MG63 (cell line): ENCODE measurements around the gene GJB6. TPM values are rescaled to one million over a fixed set of nuclear protein-coding genes. Genes with fewer than 3 reads are reported as not detected.

Experiments
- DNase-seq: peaks from one replicate; pipeline ENCODE4 v3.0.0-alpha.2; 2020
- H3K27me3 ChIP-seq: fragments of 250-450 bp; sonication (Bioruptor Pico); 2 replicates; pipeline ENCODE4 v1.5.1; 2020; ENCODE audit warnings: mild to moderate bottlenecking, moderate library complexity
- H3K36me3 ChIP-seq: fragments of 250-450 bp; sonication (Bioruptor Pico); 2 replicates; pipeline ENCODE4 v1.5.1; 2020; ENCODE audit warnings: mild to moderate bottlenecking, moderate library complexity
- H3K4me3 ChIP-seq: fragments of 250-450 bp; sonication (Bioruptor Pico); 2 replicates; pipeline ENCODE4 v1.5.1; 2020; ENCODE audit warnings: mild to moderate bottlenecking, moderate library complexity
- H3K9me3 ChIP-seq: fragments of 250-450 bp; sonication (Bioruptor Pico); 2 replicates; pipeline ENCODE4 v1.5.1; 2020; ENCODE audit warnings: mild to moderate bottlenecking, moderate library complexity
- total RNA-seq: library from RNA; depleted of rRNA; stranded (reverse); fragments of >200 nt; shearing (Covaris generic); gene quantifications from 2 replicates; pipeline ENCODE4 v1.2.3, GENCODE V29; 2014; ENCODE audit warnings: low replicate concordance

The GJB6 gene
- total RNA-seq, 1 experiment from 2014 or later, result not detected

DNA sequence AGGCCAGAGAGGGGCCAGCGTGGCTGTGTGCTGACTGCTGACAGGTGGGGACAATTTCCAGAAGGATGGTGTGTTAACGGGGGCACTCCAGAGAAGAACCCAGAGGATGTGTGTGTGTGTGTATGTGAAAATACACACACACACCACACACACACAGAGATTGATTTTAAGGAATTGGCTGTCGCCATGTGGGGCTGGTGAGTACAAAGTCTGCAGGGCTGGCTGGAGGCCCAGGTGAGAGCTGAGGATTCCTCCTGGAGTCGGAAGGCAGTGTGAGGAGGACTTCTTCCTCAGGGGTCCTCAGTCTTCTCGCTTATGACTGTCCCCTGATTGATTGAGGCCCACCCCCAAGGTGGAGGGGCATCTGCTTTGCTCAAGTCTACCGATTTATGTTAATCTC is 7.6 kb upstream of the GJB6 start:
- Histone ChIP-seq H3K4me3 (no peak overlapping the region), H3K9me3 (no peaks in the 10 kb centered on the region), H3K27me3 (no peaks in the 10 kb centered on the region), H3K36me3 (no peaks in the 10 kb centered on the region)
- no peak for DNase-seq

- Histone ChIP-seq H3K36me3 (no peaks in the 10 kb centered on the region), H3K27me3 (no peaks in the 10 kb centered on the region; the same call in none of the 2 replicates), H3K4me3 (no peak overlapping the region), H3K9me3 (no peaks in the 10 kb centered on the region)
- DNase-seq, result no peak
Measured at GRCh38 chr13:20232556-20233277, 598 bp upstream of the GJB6 start.

DNA sequence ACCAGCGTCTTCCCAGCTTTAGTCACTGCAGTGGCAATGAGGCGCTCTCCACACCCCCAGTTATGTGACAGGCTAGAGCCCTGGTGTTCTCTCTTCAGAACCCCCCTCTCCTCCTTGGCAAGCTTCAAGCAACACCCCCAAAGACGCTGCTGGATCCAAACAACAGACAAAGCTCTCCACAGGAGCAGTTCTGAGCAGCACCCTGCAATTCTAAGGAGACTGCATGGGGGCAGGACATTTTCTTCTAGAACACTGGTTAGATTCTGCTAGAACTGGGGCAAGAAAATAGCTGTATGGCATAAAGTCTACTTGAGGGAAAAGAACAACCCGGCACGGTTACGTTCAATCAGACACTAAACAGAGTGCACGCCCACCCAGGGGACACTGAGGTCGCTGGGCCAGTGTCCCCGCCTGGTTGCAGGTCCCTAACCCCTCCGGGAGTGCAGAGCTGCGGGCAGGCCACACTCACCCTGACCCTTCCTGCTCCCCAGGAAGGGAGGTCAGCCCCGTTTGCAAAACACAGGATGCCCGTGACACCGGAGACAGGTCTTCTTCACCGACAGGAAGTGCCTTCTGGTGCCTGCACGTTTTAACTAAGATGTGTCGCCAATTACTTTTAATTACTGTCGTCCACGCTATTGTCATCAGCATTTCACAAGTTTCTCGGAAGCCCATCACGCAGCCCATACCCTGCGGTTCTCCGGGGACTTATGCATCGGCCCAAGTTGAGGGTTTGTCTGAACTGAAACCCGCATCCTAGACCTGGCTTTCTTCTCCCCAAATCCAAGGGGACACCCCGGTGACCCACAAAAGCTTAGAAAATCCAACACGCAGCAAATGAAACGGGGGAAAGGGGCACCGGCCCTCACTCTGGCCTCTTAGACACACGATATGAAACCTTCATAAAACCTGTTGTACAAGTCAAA is 943 bp downstream of the GJB6 start:
- Histone ChIP-seq H3K36me3 (no peaks in the 10 kb centered on the region), H3K9me3 (no peaks in the 10 kb centered on the region), H3K27me3 (no peaks in the 10 kb centered on the region; the same call in none of the 2 replicates), H3K4me3 (no peak overlapping the region)
- DNase-seq, result no peak

GRCh38 chr13:20227730-20228129 is 4.4 kb downstream of the GJB6 start:
- no peaks in the 10 kb centered on the region; the same call in none of the 2 replicates for H3K27me3 ChIP-seq
- H3K9me3 ChIP-seq, result no peaks in the 10 kb centered on the region
- H3K4me3 ChIP-seq, result no peak overlapping the region
- no peaks in the 10 kb centered on the region for H3K36me3 ChIP-seq
- DNase-seq, result no peak

GRCh38 chr13:20227288-20227687 is 4.8 kb downstream of the GJB6 start:
- no peak for DNase-seq
- Histone ChIP-seq H3K27me3 (no peaks in the 10 kb centered on the region; the same call in none of the 2 replicates), H3K9me3 (no peaks in the 10 kb centered on the region), H3K36me3 (no peaks in the 10 kb centered on the region), H3K4me3 (no peak overlapping the region)

DNA sequence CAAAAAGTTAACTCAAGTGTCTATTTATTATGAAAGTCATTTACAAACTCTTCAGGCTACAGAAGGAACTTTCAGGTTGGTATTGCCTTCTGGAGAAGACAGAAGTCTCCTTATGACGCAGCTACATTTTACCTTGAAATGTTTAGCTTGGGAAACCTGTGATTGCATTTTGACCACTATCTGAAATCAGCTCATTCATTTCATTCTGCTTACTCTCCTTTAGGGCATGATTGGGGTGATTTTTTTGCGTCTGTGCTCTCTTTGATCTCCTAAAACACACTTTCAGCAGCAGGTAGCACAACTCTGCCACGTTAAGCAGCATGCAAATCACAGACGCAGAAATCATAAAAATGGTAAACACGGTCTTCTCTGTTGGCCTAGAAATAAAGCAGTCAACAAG is 9.6 kb downstream of the GJB6 start:
- Histone ChIP-seq H3K4me3 (no peak overlapping the region), H3K36me3 (no peaks in the 10 kb centered on the region), H3K9me3 (no peaks in the 10 kb centered on the region), H3K27me3 (no peaks in the 10 kb centered on the region)
- DNase-seq, result no peak

DNA sequence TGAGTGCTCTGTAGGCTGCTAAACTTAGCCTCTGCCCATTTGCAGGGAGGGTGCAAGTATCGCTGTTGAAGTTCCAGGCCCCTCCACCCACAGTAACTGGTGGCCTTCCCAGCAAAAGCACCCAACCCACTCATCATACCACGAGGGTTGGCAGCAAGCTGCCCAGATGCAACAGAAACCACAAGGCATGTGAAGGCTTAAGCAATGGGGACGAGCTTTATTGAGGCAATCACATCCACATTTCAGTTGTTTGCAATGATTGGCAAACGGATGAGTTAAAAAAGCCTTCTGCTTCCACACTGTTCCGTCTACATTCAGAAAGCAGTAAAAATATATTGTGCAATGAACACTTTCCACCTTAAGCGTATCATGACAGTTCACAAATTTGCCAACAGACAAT is 10.3 kb downstream of the GJB6 start:
- no peaks in the 10 kb centered on the region for H3K9me3 ChIP-seq
- DNase-seq, result no peak
- H3K36me3 ChIP-seq, result no peaks in the 10 kb centered on the region
- H3K4me3 ChIP-seq, result no peak overlapping the region
- no peaks in the 10 kb centered on the region for H3K27me3 ChIP-seq

DNA sequence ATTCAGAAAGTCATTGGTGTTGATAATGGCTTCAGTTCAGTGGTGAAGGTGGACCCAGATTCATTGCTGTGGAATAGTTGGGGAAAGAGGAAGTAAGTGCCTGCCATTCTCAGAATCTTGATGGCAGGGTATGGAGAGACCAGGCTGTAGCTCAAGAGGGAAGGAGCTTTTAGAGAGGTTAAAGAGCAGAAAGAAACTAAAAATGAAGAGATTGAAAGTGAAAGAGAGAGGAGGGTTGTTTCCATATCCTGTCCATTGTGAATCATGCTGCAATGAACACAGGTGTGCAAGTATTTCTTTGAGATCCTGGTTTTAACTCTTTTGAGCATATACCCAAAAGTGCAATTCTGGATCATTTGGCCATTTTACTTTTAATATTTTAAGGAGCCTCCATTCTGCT is 12.5 kb downstream of the GJB6 start:
- no peaks in the 10 kb centered on the region for H3K36me3 ChIP-seq
- no peak for DNase-seq
- H3K9me3 ChIP-seq, result no peaks in the 10 kb centered on the region
- H3K4me3 ChIP-seq, result no peak overlapping the region
- peaks cover 10% of the 10 kb centered on the region for H3K27me3 ChIP-seq

DNA sequence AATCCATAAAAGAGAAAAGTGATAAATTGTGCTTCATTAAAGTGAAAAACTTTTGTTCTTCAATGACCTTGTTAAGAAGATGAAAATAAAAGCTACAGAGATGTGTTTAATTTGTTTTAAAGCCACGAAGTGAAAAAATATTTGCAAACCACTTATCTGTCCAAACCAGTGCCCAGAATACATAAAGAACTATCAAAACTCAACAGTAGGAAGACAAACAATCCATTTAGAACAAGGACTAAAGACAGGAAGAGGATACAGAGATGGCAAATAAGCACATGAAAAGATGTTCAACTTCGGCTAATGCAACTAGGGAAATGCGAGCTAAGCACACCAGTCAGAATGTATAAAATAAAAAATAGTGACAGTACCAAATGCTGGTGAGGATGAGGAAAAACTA is 15.0 kb downstream of the GJB6 start:
- DNase-seq, result no peak
- Histone ChIP-seq H3K9me3 (no peaks in the 10 kb centered on the region), H3K27me3 (peaks cover 10% of the 10 kb centered on the region), H3K36me3 (no peaks in the 10 kb centered on the region), H3K4me3 (no peak overlapping the region)

DNA sequence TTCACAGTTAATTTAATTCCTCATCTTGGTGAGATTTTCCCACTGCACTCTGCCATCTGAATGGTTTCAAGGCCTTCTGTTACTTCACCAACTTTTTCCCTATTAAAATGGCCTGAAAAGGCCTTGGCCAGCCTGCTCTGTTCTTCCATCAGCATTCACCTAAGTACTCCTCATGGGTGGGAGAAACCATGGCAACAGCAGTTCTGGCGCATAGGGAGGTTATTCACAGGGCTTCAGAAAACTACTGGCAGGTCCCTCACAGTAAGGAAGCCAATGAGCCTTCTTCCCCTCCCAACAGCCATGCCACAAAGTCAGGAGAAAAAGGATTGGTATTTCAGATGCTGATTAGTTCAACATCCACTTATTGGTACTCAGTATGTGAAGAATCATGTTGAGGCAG is 22.2 kb downstream of the GJB6 start:
- H3K27me3 ChIP-seq, result peaks cover 2% of the 10 kb centered on the region; the same call in 1 of the 2 replicates

DNA sequence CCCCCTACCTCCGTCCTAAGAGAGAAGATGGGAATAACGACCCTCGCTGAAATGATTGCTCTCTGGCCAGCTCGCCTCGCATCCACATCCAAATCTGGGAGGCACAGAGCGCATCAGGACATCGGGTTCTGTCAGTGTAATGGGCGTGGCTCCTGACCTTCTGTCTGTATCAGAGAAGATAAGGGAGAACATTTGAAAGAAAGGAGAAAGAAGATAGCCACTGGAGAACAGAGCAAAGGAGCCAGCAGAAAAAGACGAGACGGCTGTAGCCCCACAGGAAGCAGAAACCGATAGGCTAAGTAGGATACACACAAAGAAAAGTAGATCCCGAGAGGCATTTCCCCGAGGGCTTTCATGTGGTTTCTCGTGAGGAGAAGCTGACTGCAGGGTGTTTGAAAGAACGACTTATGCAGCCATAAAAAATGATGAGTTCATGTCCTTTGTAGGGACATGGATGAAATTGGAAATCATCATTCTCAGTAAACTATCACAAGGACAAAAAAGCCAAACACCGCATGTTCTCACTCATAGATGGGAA is 25.4 kb downstream of the GJB6 start:
- Histone ChIP-seq H3K9me3 (peaks cover 4% of the 10 kb centered on the region; the same call in 1 of the 2 replicates), H3K4me3 (no peak overlapping the region), H3K36me3 (no peaks in the 10 kb centered on the region), H3K27me3 (no peaks in the 10 kb centered on the region)
- no peak for DNase-seq

More for the DNA sequence above, 22.2 kb downstream of the GJB6 start:
- H3K36me3 ChIP-seq, result no peaks in the 10 kb centered on the region
- DNase-seq, result no peak
- no peaks in the 10 kb centered on the region for H3K9me3 ChIP-seq
- H3K4me3 ChIP-seq, result no peak overlapping the region

DNA sequence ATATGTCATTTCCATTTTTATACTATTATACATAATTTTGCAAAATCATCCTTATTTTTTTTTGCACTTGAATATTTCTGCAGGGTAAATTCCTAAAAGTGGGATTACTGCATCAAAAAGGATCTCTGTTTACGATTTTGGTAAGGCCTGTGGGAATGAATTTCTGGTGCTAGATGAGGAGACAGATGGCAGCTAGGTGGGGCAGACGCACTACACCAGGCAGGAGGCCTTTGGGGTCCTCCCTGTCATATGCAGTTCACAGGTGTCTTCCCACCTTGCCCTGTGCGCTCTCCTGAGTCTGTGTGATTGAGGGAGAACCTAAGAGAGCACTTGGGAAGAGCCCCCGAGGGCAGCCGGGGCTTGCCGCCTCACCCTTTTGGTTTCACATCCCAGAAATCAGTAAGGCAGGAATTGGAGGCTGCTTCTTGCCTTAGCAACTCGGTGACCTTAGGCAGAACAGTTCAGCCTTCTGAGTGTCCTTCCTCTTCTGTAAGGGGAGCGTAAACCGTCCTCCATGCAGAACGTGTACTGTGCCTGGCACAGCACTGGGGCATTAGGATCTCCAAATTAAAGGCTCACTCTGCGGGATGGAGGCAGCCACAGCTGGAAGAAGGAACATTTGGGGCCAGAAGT is 25.9 kb downstream of the GJB6 start:
- no peak for DNase-seq
- Histone ChIP-seq H3K36me3 (no peaks in the 10 kb centered on the region), H3K4me3 (no peak overlapping the region), H3K27me3 (no peaks in the 10 kb centered on the region), H3K9me3 (peaks cover 9% of the 10 kb centered on the region; the same call in 1 of the 2 replicates)

- peaks cover 33% of the 10 kb centered on the region for H3K27me3 ChIP-seq
- H3K9me3 ChIP-seq, result peaks cover 9% of the 10 kb centered on the region; the same call in 1 of the 2 replicates
- H3K4me3 ChIP-seq, result no peak overlapping the region
- no peak for DNase-seq
- H3K36me3 ChIP-seq, result no peaks in the 10 kb centered on the region
Measured at GRCh38 chr13:20198781-20199180, 33.3 kb downstream of the GJB6 start.

- Histone ChIP-seq H3K27me3 (peaks cover 41% of the 10 kb centered on the region), H3K36me3 (no peaks in the 10 kb centered on the region), H3K4me3 (no peak overlapping the region), H3K9me3 (peaks cover 7% of the 10 kb centered on the region; the same call in 1 of the 2 replicates)
- DNase-seq, result no peak
Measured at GRCh38 chr13:20197361-20197834, 34.7 kb downstream of the GJB6 start.

DNA sequence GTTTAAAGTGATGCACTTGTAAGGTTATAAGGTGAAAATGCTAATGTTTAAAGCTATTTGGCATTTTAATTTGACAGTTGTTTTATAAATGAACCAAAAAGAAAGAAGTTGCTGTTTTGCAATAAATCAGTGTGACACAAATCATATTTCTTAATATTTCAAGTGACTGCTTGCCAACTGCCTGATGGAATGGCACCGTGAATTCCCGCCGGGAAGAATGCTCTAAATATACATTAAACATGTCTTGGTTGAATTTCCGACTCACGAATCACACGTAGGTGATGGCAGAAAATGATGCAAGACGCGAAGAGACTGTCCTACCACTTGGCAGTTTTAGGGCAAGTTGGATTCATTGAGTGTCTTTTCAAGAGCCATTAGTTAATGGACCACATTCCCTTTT is 36.3 kb downstream of the GJB6 start:
- Histone ChIP-seq H3K36me3 (no peaks in the 10 kb centered on the region), H3K27me3 (peaks cover 41% of the 10 kb centered on the region), H3K9me3 (no peaks in the 10 kb centered on the region), H3K4me3 (no peak overlapping the region)
- DNase-seq, result no peak

DNA sequence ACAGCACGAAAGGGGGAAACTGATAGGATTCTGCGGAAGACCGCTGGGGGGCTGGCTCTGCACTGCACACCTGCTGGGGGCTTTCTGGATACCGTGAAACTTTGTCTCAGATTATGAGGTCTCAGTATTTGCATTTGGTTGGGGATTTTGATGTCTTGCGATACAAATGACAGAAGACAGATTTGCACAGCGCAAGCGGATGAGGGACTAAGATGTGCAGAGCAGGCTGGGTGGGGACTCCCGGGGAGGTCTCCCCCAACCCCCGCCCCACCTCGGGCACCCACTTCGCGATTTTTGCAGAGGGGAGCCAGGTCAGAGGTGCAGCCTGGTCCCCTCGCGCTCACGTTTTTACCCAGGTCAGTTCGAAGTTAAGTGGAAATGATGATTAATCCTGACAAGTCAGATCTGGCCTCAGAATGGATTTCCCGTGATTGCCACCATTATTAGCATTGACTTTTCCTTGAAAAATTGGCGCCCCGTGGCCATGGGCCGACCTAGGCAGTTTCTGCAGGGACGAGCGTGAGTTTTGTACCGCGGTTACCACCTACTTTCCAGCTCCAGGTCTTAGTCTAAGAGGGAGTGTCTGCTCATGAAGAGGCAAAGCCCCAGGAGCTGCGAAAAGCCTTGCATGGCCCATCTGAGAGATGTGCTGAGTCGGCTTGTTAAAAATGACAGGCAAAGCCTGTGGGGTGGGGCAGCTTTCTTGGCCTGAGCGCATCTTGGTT is 38.0 kb downstream of the GJB6 start:
- H3K4me3 ChIP-seq, result no peak overlapping the region
- DNase-seq, result no peak
- H3K9me3 ChIP-seq, result no peaks in the 10 kb centered on the region
- H3K27me3 ChIP-seq, result peaks cover 41% of the 10 kb centered on the region
- no peaks in the 10 kb centered on the region for H3K36me3 ChIP-seq
